Lower lobe of right lung (tissue), 2 donors: Measurements from ENCODE around the gene ACTL10. TPM values are rescaled to one million over a fixed set of nuclear protein-coding genes. Genes with fewer than 3 reads are reported as not detected.
A peak's percentile ranks its signal among the peaks of the same experiment; 100 is the strongest.

Source experiments
- ATAC-seq, 2 donors: fragments of 200-7000 bp; cut with Tn5 transposase; one replicate each; pipeline ENCODE4 v1.9.1; 2020 to 2022; ENCODE audit warnings: mild to moderate bottlenecking in 2 of 2, moderate library complexity in 2 of 2
- DNase-seq: peaks from one replicate; pipeline ENCODE4 v3.0.0-alpha.2; 2020
- H3K27ac ChIP-seq: fragments of 200-600 bp; one replicate; pipeline ENCODE4 v1.8.0; 2022
- H3K27me3 ChIP-seq: fragments of 200-600 bp; one replicate; pipeline ENCODE4 v1.8.0; 2022; ENCODE audit warnings: low read depth
- H3K36me3 ChIP-seq: fragments of 200-600 bp; one replicate; pipeline ENCODE4 v1.8.0; 2022; ENCODE audit warnings: mild to moderate bottlenecking
- H3K4me1 ChIP-seq: fragments of 200-600 bp; one replicate; pipeline ENCODE4 v1.8.0; 2022
- H3K4me3 ChIP-seq: fragments of 200-600 bp; one replicate; pipeline ENCODE4 v1.8.0; 2022; ENCODE audit warnings: mild to moderate bottlenecking
- H3K9me3 ChIP-seq: fragments of 200-600 bp; one replicate; pipeline ENCODE4 v1.8.0; 2022
- CTCF ChIP-seq: fragments of 200-600 bp; IDR thresholded peaks from one replicate; pipeline ENCODE4 v1.8.0; 2022; ENCODE audit warnings: antibody characterized with exemption, mild to moderate bottlenecking
- intact Hi-C: fragments of 100-400 bp; cut with DNase I; formaldehyde crosslinking; loops from one replicate; pipeline ENCODE4 v1.11.0; 2022
- total RNA-seq: library from RNA; stranded (reverse); fragmentation: NEBNext Ultra II Directional; extraction: Animal tissue kit (Norgen Biotek cat#: 25700); gene quantifications from one replicate; pipeline ENCODE4 v1.2.1, GENCODE V29; 2021
- donor health status: DM: no; HTN: yes; CAD: no; lungs with severe emphysema.

Gene ACTL10
- total RNA-seq, 1 donor from 2014 or later = 1.3 TPM

DNA sequence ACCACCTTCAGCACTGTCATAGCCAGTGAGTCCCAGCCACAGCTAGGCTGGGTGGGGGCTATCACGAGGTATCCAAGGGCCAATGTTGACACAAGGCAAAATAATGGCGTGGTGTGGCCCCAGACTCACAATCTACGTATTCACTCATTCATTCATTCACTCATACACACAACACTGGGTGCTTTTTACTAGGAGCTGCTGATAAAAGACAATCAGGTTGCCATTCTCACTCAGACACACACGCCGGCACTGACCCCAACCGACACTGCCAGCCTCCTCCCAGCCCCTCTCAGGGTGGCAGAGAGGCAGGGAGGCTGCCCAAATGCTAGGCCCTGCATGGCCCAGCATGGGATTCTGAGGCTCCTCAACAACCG lies 6.1 kb upstream of the ACTL10 start:
- DNase-seq (peak; percentile 25), ATAC-seq (no peak)
- H3K27ac ChIP-seq = no peak overlapping the region
- H3K4me3 ChIP-seq = no peak overlapping the region
- intact Hi-C loops = no loop called here
- peaks cover 24% of the 10 kb centered on the region for H3K4me1 ChIP-seq
- H3K9me3 ChIP-seq = no peaks in the 10 kb centered on the region
- H3K36me3 ChIP-seq = peaks cover 24% of the 10 kb centered on the region
- no peak for TF ChIP-seq CTCF
- H3K27me3 ChIP-seq = no peaks in the 10 kb centered on the region

GRCh38 chr20:33662172-33662571 lies 4.6 kb upstream of the ACTL10 start, which contains the start of gene C20orf144:
C20orf144 (plus strand) TSS chr20:33662327; CDS start chr20:33662346, 19 bp downstream.
- TF ChIP-seq CTCF = no peak
- Histone ChIP-seq H3K36me3 (peaks cover 24% of the 10 kb centered on the region), H3K9me3 (no peaks in the 10 kb centered on the region), H3K4me1 (peaks cover 35% of the 10 kb centered on the region), H3K27me3 (no peaks in the 10 kb centered on the region), H3K27ac (peak within 1 kb of the TSS; percentile 88), H3K4me3 (peak within 1 kb of the TSS; percentile 88)
- no peak for ATAC-seq
- DNase-seq = peak; percentile 47
- intact Hi-C loops = no loop called here

DNA sequence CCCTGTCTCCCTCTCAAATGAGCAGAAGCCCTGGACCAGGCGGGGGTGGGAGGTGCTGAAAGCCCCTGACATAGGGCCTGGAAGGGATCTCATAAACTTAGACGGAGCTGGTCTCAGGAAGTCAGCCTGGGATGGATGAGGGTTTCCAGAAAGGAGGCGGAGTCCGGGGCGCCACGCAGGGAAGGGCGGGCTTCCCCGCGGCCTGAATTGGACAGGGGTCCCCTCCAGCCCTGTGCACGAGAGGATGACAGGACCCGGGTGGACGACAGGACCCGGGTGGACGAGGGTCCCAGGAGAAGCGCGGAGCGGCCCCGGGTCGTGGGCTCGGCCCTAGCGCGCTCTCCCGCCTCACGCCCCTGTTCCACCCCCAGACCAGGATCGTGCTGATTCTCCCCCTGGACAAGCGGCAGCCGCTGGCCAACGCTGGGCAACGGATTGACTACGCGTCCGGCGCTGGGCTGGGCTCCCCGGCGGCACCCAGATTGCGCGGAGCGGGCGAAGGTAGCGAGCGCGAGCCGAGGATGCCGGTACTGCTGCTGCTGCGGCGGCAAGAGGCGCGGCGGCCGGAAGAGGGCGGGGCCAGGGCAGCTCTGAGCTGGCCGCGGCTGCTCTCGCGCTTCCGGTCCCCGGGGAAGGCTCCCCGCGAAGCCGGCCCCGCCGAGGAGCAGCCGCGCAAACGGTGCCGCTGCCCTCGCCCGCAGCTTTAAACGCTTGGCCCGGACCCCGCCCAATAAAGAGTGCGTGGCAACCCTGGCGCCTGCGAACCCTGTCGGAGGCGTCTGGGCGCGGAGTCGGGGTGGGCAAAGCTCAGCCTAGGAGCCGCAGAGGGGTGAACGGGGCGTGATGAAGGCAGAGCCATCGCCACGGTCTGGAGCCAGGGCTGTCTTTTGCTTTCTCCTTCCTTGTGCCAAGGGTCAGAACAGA lies 3.3 kb upstream of the ACTL10 start:
- Histone ChIP-seq H3K27me3 (no peaks in the 10 kb centered on the region), H3K9me3 (no peaks in the 10 kb centered on the region), H3K36me3 (peaks cover 19% of the 10 kb centered on the region), H3K4me3 (peak overlapping the region; percentile 88), H3K4me1 (peaks cover 47% of the 10 kb centered on the region), H3K27ac (peak overlapping the region; percentile 88)
- no peak for TF ChIP-seq CTCF
- DNase-seq (peak; percentile 94), ATAC-seq (peak; percentile 77 to 80)
- intact Hi-C loops = no loop called here

DNA sequence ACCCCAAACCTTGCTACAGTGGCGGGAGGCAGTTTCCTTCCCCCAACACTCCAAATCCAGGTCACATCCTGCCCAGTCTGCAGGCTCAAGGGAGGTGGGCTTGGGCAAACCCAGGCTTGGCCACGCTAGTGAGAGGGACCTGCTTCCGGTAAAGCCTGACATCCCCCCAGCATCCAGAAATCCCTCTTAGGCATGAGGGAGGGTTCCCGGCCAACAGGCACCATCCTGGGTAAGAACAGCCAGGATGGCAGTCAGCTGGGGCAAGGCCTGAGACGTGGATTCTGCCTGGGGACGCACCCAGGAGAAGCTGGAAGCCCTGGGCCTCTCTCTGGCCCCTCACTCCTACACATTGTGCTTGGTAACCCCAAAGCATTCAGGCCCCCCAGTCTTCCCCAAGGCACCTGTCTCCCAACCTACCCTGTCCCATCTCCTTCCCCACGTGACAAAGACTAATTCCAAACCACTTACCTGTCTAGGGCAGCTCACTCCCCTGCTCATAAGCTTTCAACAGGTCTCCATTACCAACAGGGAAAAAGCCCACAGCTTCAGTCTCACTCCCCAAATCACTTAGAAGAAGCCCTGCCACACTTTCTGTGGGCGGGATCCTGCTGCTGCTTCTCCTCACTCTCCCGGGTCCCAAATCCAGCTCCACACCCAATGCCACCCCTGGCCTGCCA lies 2.5 kb upstream of the ACTL10 start:
- intact Hi-C loops = no loop called here
- Histone ChIP-seq H3K27me3 (no peaks in the 10 kb centered on the region), H3K27ac (peak overlapping the region; percentile 88), H3K4me3 (peak overlapping the region; percentile 88), H3K4me1 (peaks cover 49% of the 10 kb centered on the region), H3K9me3 (no peaks in the 10 kb centered on the region), H3K36me3 (peaks cover 20% of the 10 kb centered on the region)
- no peak for TF ChIP-seq CTCF
- ATAC-seq (no peak), DNase-seq (no peak)

- Histone ChIP-seq H3K4me3 (no peak overlapping the region), H3K27me3 (no peaks in the 10 kb centered on the region), H3K9me3 (no peaks in the 10 kb centered on the region), H3K4me1 (peaks cover 49% of the 10 kb centered on the region), H3K27ac (peak overlapping the region; percentile 88), H3K36me3 (peaks cover 16% of the 10 kb centered on the region)
- ATAC-seq (no peak), DNase-seq (no peak)
- intact Hi-C loops = no loop called here
- no peak for TF ChIP-seq CTCF
These were observed 2.0 kb upstream of the ACTL10 start for GRCh38 chr20:33664762-33665144.
